GM23248 (cell line): Measurements from ENCODE around the gene GADD45GIP1. TPM values are rescaled to one million over a fixed set of nuclear protein-coding genes. Genes with fewer than 3 reads are reported as not detected.

Experiments
- DNase-seq: peaks from one replicate; pipeline ENCODE4 v3.0.0-alpha.2; 2015
- H2AFZ ChIP-seq: fragments of 200-600 bp; sonication (generic); 2 replicates; pipeline ENCODE4 v1.6.1; 2016; ENCODE audit warnings: antibody characterized with exemption
- H3F3A ChIP-seq: fragments of 200-600 bp; sonication (generic); 2 replicates; pipeline ENCODE4 v1.6.1; 2016; ENCODE audit warnings: mild to moderate bottlenecking, antibody characterized with exemption, mixed run types; ENCODE audit not compliant: insufficient read depth
- H3K27ac ChIP-seq: fragments of 200-600 bp; sonication (generic); 2 replicates; pipeline ENCODE4 v1.5.1; 2016; ENCODE audit warnings: mild to moderate bottlenecking
- H3K27me3 ChIP-seq: fragments of 200-600 bp; sonication (generic); replicated peaks from 2 replicates; pipeline ENCODE4 v1.6.1; 2016; ENCODE audit warnings: mild to moderate bottlenecking; ENCODE audit not compliant: insufficient read depth
- H3K36me3 ChIP-seq: fragments of 200-600 bp; sonication (generic); 2 replicates; pipeline ENCODE4 v1.6.1; 2016; ENCODE audit warnings: low read depth, mild to moderate bottlenecking
- H3K4me1 ChIP-seq: fragments of 200-600 bp; sonication (generic); 2 replicates; pipeline ENCODE4 v1.6.1; 2016; ENCODE audit warnings: mild to moderate bottlenecking; ENCODE audit not compliant: insufficient read depth
- H3K4me2 ChIP-seq: fragments of 200-600 bp; sonication (generic); one replicate; pipeline ENCODE4 v1.6.1; 2016; ENCODE audit warnings: mild to moderate bottlenecking; ENCODE audit not compliant: unreplicated experiment
- H3K4me3 ChIP-seq: fragments of 200-600 bp; sonication (generic); 2 replicates; pipeline ENCODE4 v1.5.1; 2016; ENCODE audit warnings: mild to moderate bottlenecking
- H3K79me2 ChIP-seq: fragments of 200-600 bp; sonication (generic); 2 replicates; pipeline ENCODE4 v1.6.1; 2016; ENCODE audit warnings: mild to moderate bottlenecking; ENCODE audit not compliant: insufficient read depth
- H3K9ac ChIP-seq: fragments of 200-600 bp; sonication (generic); 2 replicates; pipeline ENCODE4 v1.6.1; 2016; ENCODE audit warnings: mild to moderate bottlenecking
- H3K9me2 ChIP-seq: fragments of 200-600 bp; sonication (generic); 2 replicates; pipeline ENCODE4 v1.6.1; 2016; ENCODE audit warnings: mixed run types, mild to moderate bottlenecking, moderate library complexity; ENCODE audit not compliant: insufficient read depth
- H3K9me3 ChIP-seq: fragments of 200-600 bp; sonication (generic); one replicate; pipeline ENCODE4 v1.6.1; 2017; ENCODE audit warnings: low read depth
- H4K20me1 ChIP-seq: fragments of 200-600 bp; sonication (generic); 2 replicates; pipeline ENCODE4 v1.6.0; 2016; ENCODE audit not compliant: insufficient read depth
- EZH2 ChIP-seq: fragments of 200-600 bp; sonication (generic); IDR thresholded peaks from 2 replicates; pipeline ENCODE4 v1.6.1; 2018; ENCODE audit warnings: antibody characterized with exemption, mild to moderate bottlenecking; ENCODE audit not compliant: insufficient read depth, poor library complexity, severe bottlenecking
- EZH2phosphoT487 ChIP-seq: fragments of 200-600 bp; sonication (generic); IDR thresholded peaks from 2 replicates; pipeline ENCODE4 v1.6.1; 2018; ENCODE audit warnings: antibody characterized with exemption, moderate library complexity, mild to moderate bottlenecking, low read depth; ENCODE audit not compliant: insufficient read depth
- WGBS, 2 experiments: methylation state at CpG; one replicate each; pipeline ENCODE4 v1.1.6; 2015 to 2017; ENCODE audit warnings: low lambda C conversion rate in 2 of 2, low coverage in 1 of 2; ENCODE audit errors: missing lambda C conversion rate in 2 of 2; 5-methylcytosine and 5-hydroxymethylcytosine counted together
- in situ Hi-C: fragments of 300-500 bp; cut with MboI; formaldehyde crosslinking; loops from 2 replicates; pipeline ENCODE4 v1.15.0; 2020
- polyA plus RNA-seq: library from polyadenylated mRNA; unstranded; fragments of >200 nt; fragmentation: Nextera tagmentation; extraction: Ambion mirVana; gene quantifications from 2 replicates; pipeline ENCODE4 v1.2.1, GENCODE V29; 2016
- total RNA-seq: library from RNA; depleted of rRNA; stranded (reverse); fragments of >200 nt; shearing (Covaris generic); gene quantifications from 2 replicates; pipeline ENCODE4 v1.2.3, GENCODE V29; 2014

Gene GADD45GIP1
- total and polyA plus RNA-seq, 2 experiments from 2014 or later: 48.4 to 132 TPM

DNA sequence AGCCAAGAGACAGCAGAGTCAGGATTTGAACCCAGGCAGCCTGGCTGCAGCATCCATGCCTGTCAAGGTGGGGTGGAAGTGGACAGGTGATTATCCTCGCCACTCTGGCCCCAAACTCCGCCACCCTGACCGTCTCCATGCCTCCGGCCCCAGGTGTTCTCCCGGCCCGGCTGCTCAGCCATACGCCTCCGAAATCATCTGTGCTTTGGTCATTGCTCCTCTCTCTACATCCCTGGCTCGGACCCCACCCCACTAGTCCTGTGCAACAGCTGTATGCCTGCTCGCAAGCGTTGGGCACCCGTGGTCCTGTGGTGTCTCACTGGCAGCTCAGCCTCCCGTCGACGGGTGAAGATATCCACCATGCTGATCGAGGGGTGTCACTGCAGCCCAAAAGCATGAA lies 16.2 kb upstream of the GADD45GIP1 start:
- TF ChIP-seq EZH2 (no peak), EZH2phosphoT487 (no peak)
- H3K4me3 ChIP-seq: no peak overlapping the region
- no peak overlapping the region for H2AFZ ChIP-seq
- H4K20me1 ChIP-seq: no peaks in the 10 kb centered on the region
- peaks cover 7% of the 10 kb centered on the region for H3K4me1 ChIP-seq
- no peak for DNase-seq
- H3K27ac ChIP-seq: no peak overlapping the region
- H3K9ac ChIP-seq: no peak overlapping the region
- H3K9me3 ChIP-seq: no peaks in the 10 kb centered on the region
- no peak overlapping the region for H3K4me2 ChIP-seq
- WGBS, 2 experiments: 48 to 51% methylated on average over 16 of the region's 16 CpGs
- H3K79me2 ChIP-seq: no peaks in the 10 kb centered on the region
- no peaks in the 10 kb centered on the region for H3K36me3 ChIP-seq
- in situ Hi-C loops: loop anchor here (10.0 to 25.0 kb wide), 2 partner anchors 292 to 614 kb away; no protein-coding TSS in a partner anchor
- H3F3A ChIP-seq: no peaks in the 10 kb centered on the region
- H3K27me3 ChIP-seq: no peaks in the 10 kb centered on the region
- H3K9me2 ChIP-seq: no peaks in the 10 kb centered on the region

GRCh38 chr19:12970070-12970820 lies 13.2 kb upstream of the GADD45GIP1 start:
- in situ Hi-C loops: loop anchor here (10.0 to 25.0 kb wide), 2 partner anchors 295 to 617 kb away; no protein-coding TSS in a partner anchor
- Histone ChIP-seq H3K79me2 (no peaks in the 10 kb centered on the region), H3K27ac (no peak overlapping the region), H3K4me2 (no peak overlapping the region), H3K9ac (no peak overlapping the region), H3K36me3 (no peaks in the 10 kb centered on the region), H4K20me1 (no peaks in the 10 kb centered on the region), H2AFZ (no peak overlapping the region), H3K27me3 (no peaks in the 10 kb centered on the region), H3F3A (peaks cover 9% of the 10 kb centered on the region; the same call in 1 of the 2 replicates), H3K9me2 (no peaks in the 10 kb centered on the region), H3K4me3 (no peak overlapping the region), H3K4me1 (peaks cover 14% of the 10 kb centered on the region), H3K9me3 (no peaks in the 10 kb centered on the region)
- DNase-seq: no peak
- 96 to 99% methylated on average over 7 of the region's 7 CpGs for WGBS, 2 experiments
- TF ChIP-seq EZH2phosphoT487: no peak
- TF ChIP-seq EZH2: no peak

- in situ Hi-C loops: loop anchor here (25.0 kb wide), 1 partner anchor 618 kb away; no protein-coding TSS in a partner anchor
- TF ChIP-seq EZH2 (no peak), EZH2phosphoT487 (no peak)
- Histone ChIP-seq H3K36me3 (no peaks in the 10 kb centered on the region), H3K9ac (no peak within 1 kb of the TSS), H3K4me1 (peaks cover 14% of the 10 kb centered on the region), H3K4me3 (no peak within 1 kb of the TSS), H3K9me2 (no peaks in the 10 kb centered on the region), H3K27ac (no peak within 1 kb of the TSS), H3K9me3 (no peaks in the 10 kb centered on the region), H2AFZ (no peak within 1 kb of the TSS), H3K4me2 (no peak within 1 kb of the TSS), H3F3A (peaks cover 9% of the 10 kb centered on the region; the same call in 1 of the 2 replicates), H4K20me1 (no peaks in the 10 kb centered on the region), H3K27me3 (no peaks in the 10 kb centered on the region), H3K79me2 (no peaks in the 10 kb centered on the region)
- DNase-seq: no peak
- WGBS, 2 experiments: 46 to 53% methylated on average over 14 of the region's 14 CpGs
Observed at GRCh38 chr19:12969292-12969988, 12.4 kb upstream of the GADD45GIP1 start, which contains the start of gene DAND5. DAND5 (plus strand) TSS chr19:12969576; CDS start chr19:12969661, 85 bp downstream.

DNA sequence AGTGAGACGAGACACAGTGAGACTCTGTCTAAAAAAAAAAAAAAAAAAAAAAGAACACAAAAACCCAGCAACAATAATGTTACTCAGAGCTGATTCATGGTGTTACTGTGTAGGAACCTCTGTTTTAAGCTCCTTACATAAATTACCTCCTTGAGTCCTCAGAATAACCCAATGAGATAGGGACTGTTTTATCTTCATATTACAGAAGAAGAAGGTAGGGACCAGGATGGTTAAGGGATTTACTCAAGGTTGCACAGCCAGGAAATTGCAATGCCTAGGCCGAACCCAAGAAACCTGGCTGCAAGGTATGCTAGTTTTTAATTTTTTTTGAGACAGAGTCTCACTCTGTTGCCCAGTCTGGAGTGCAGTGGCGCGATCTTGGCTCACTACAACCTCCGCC lies 10.9 kb upstream of the GADD45GIP1 start:
- in situ Hi-C loops: loop anchor here (25.0 kb wide), 1 partner anchor 619 kb away; no protein-coding TSS in a partner anchor
- H3K27me3 ChIP-seq: no peaks in the 10 kb centered on the region
- no peak overlapping the region for H3K27ac ChIP-seq
- H3F3A ChIP-seq: peaks cover 9% of the 10 kb centered on the region; the same call in 1 of the 2 replicates
- peak; percentile 76 for DNase-seq
- no peaks in the 10 kb centered on the region for H3K79me2 ChIP-seq
- no peaks in the 10 kb centered on the region for H3K9me2 ChIP-seq
- 55 to 69% methylated on average over 3 to 5 of the region's 5 CpGs for WGBS, 2 experiments
- H3K4me2 ChIP-seq: no peak overlapping the region
- TF ChIP-seq EZH2 (no peak), EZH2phosphoT487 (no peak)
- peaks cover 14% of the 10 kb centered on the region for H3K4me1 ChIP-seq
- no peak overlapping the region for H2AFZ ChIP-seq
- no peak overlapping the region for H3K9ac ChIP-seq
- H3K9me3 ChIP-seq: no peaks in the 10 kb centered on the region
- H3K4me3 ChIP-seq: no peak overlapping the region
- H3K36me3 ChIP-seq: no peaks in the 10 kb centered on the region
- H4K20me1 ChIP-seq: no peaks in the 10 kb centered on the region
